ENCODE measurements around the gene C4orf33.

DNA sequence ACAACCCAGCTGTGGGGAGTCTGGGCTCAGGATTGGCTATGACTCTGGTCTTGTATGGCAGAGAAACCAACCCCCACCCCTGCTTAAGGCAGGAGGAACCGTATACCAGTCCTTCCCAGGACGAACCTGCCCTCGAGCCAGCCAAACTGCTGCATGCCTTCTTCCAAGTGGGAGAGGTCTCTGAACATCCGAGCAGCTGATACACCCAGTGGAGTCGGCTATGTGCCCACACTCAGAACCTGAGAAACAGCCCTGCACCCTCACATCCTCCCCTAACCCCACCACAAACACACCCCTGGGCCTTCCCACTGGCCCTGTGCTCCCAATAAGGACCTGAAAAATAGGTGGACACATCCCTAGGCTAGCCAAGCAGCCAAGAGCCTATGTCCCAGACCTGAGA is 21.8 kb downstream of the C4orf33 start:
- TF ChIP-seq, protein P1, sequence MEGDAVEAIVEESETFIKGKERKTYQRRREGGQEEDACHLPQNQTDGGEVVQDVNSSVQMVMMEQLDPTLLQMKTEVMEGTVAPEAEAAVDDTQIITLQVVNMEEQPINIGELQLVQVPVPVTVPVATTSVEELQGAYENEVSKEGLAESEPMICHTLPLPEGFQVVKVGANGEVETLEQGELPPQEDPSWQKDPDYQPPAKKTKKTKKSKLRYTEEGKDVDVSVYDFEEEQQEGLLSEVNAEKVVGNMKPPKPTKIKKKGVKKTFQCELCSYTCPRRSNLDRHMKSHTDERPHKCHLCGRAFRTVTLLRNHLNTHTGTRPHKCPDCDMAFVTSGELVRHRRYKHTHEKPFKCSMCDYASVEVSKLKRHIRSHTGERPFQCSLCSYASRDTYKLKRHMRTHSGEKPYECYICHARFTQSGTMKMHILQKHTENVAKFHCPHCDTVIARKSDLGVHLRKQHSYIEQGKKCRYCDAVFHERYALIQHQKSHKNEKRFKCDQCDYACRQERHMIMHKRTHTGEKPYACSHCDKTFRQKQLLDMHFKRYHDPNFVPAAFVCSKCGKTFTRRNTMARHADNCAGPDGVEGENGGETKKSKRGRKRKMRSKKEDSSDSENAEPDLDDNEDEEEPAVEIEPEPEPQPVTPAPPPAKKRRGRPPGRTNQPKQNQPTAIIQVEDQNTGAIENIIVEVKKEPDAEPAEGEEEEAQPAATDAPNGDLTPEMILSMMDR (optimal IDR thresholded peaks at IDR 0.05 in 1 of 3, IDR thresholded peaks at IDR 0.05 in 1 of 3, conservative IDR thresholded peaks at IDR 0.05 in 1 of 3; ENCODE audit: extremely low read depth in 1 of 3, insufficient read depth in 2 of 3, low read length in 3 of 3) = no peak
- TF ChIP-seq EZH2 (IDR thresholded peaks at IDR 0.05; ENCODE audit: low read length) = no peak

Measured in keratinocyte (primary cell).